GM23248 (cell line): ENCODE results near the gene SPACA4. TPM values are rescaled to one million over a fixed set of nuclear protein-coding genes. Genes with fewer than 3 reads are reported as not detected.

Experiments
- DNase-seq: peaks from one replicate; pipeline ENCODE4 v3.0.0-alpha.2; 2015
- H2AFZ ChIP-seq: fragments of 200-600 bp; sonication (generic); 2 replicates; pipeline ENCODE4 v1.6.1; 2016; ENCODE audit warnings: antibody characterized with exemption
- H3F3A ChIP-seq: fragments of 200-600 bp; sonication (generic); 2 replicates; pipeline ENCODE4 v1.6.1; 2016; ENCODE audit warnings: mild to moderate bottlenecking, antibody characterized with exemption, mixed run types; ENCODE audit not compliant: insufficient read depth
- H3K27ac ChIP-seq: fragments of 200-600 bp; sonication (generic); 2 replicates; pipeline ENCODE4 v1.5.1; 2016; ENCODE audit warnings: mild to moderate bottlenecking
- H3K27me3 ChIP-seq: fragments of 200-600 bp; sonication (generic); replicated peaks from 2 replicates; pipeline ENCODE4 v1.6.1; 2016; ENCODE audit warnings: mild to moderate bottlenecking; ENCODE audit not compliant: insufficient read depth
- H3K36me3 ChIP-seq: fragments of 200-600 bp; sonication (generic); 2 replicates; pipeline ENCODE4 v1.6.1; 2016; ENCODE audit warnings: low read depth, mild to moderate bottlenecking
- H3K4me1 ChIP-seq: fragments of 200-600 bp; sonication (generic); 2 replicates; pipeline ENCODE4 v1.6.1; 2016; ENCODE audit warnings: mild to moderate bottlenecking; ENCODE audit not compliant: insufficient read depth
- H3K4me2 ChIP-seq: fragments of 200-600 bp; sonication (generic); one replicate; pipeline ENCODE4 v1.6.1; 2016; ENCODE audit warnings: mild to moderate bottlenecking; ENCODE audit not compliant: unreplicated experiment
- H3K4me3 ChIP-seq: fragments of 200-600 bp; sonication (generic); 2 replicates; pipeline ENCODE4 v1.5.1; 2016; ENCODE audit warnings: mild to moderate bottlenecking
- H3K79me2 ChIP-seq: fragments of 200-600 bp; sonication (generic); 2 replicates; pipeline ENCODE4 v1.6.1; 2016; ENCODE audit warnings: mild to moderate bottlenecking; ENCODE audit not compliant: insufficient read depth
- H3K9ac ChIP-seq: fragments of 200-600 bp; sonication (generic); 2 replicates; pipeline ENCODE4 v1.6.1; 2016; ENCODE audit warnings: mild to moderate bottlenecking
- H3K9me2 ChIP-seq: fragments of 200-600 bp; sonication (generic); 2 replicates; pipeline ENCODE4 v1.6.1; 2016; ENCODE audit warnings: mixed run types, mild to moderate bottlenecking, moderate library complexity; ENCODE audit not compliant: insufficient read depth
- H3K9me3 ChIP-seq: fragments of 200-600 bp; sonication (generic); one replicate; pipeline ENCODE4 v1.6.1; 2017; ENCODE audit warnings: low read depth
- H4K20me1 ChIP-seq: fragments of 200-600 bp; sonication (generic); 2 replicates; pipeline ENCODE4 v1.6.0; 2016; ENCODE audit not compliant: insufficient read depth
- EZH2 ChIP-seq: fragments of 200-600 bp; sonication (generic); IDR thresholded peaks from 2 replicates; pipeline ENCODE4 v1.6.1; 2018; ENCODE audit warnings: antibody characterized with exemption, mild to moderate bottlenecking; ENCODE audit not compliant: insufficient read depth, poor library complexity, severe bottlenecking
- EZH2phosphoT487 ChIP-seq: fragments of 200-600 bp; sonication (generic); IDR thresholded peaks from 2 replicates; pipeline ENCODE4 v1.6.1; 2018; ENCODE audit warnings: antibody characterized with exemption, moderate library complexity, mild to moderate bottlenecking, low read depth; ENCODE audit not compliant: insufficient read depth
- WGBS, 2 experiments: methylation state at CpG; one replicate each; pipeline ENCODE4 v1.1.6; 2015 to 2017; ENCODE audit warnings: low lambda C conversion rate in 2 of 2, low coverage in 1 of 2; ENCODE audit errors: missing lambda C conversion rate in 2 of 2; 5-methylcytosine and 5-hydroxymethylcytosine counted together
- in situ Hi-C: fragments of 300-500 bp; cut with MboI; formaldehyde crosslinking; loops from 2 replicates; pipeline ENCODE4 v1.15.0; 2020
- polyA plus RNA-seq: library from polyadenylated mRNA; unstranded; fragments of >200 nt; fragmentation: Nextera tagmentation; extraction: Ambion mirVana; gene quantifications from 2 replicates; pipeline ENCODE4 v1.2.1, GENCODE V29; 2016
- total RNA-seq: library from RNA; depleted of rRNA; stranded (reverse); fragments of >200 nt; shearing (Covaris generic); gene quantifications from 2 replicates; pipeline ENCODE4 v1.2.3, GENCODE V29; 2014

SPACA4 gene
- total and polyA plus RNA-seq, 2 experiments from 2014 or later: not detected

GRCh38 chr19:48632692-48633147 is 26.2 kb downstream of the SPACA4 start:
- Histone ChIP-seq H3K36me3 (no peaks in the 10 kb centered on the region), H4K20me1 (no peaks in the 10 kb centered on the region), H2AFZ (no peak overlapping the region), H3K9me2 (no peaks in the 10 kb centered on the region), H3K9ac (peak overlapping the region; percentile 72; the same call in 1 of the 2 replicates), H3K9me3 (no peaks in the 10 kb centered on the region), H3K4me1 (peaks cover 35% of the 10 kb centered on the region), H3K27ac (peak overlapping the region; percentile 47), H3K4me2 (no peak overlapping the region), H3F3A (peaks cover 24% of the 10 kb centered on the region), H3K27me3 (no peaks in the 10 kb centered on the region), H3K4me3 (no peak overlapping the region), H3K79me2 (no peaks in the 10 kb centered on the region)
- DNase-seq: peak; percentile 71
- in situ Hi-C loops: no loop called here
- TF ChIP-seq EZH2 (no peak), EZH2phosphoT487 (no peak)

GRCh38 chr19:48633148-48634035 is 26.9 kb downstream of the SPACA4 start:
- Histone ChIP-seq H3K36me3 (no peaks in the 10 kb centered on the region), H3K27ac (peak overlapping the region; percentile 66), H3K27me3 (no peaks in the 10 kb centered on the region), H3K4me3 (no peak overlapping the region), H3K9ac (peak overlapping the region; percentile 72), H3K4me1 (peaks cover 36% of the 10 kb centered on the region), H2AFZ (peak overlapping the region; percentile 74), H3K4me2 (peak overlapping the region; percentile 90), H3K79me2 (no peaks in the 10 kb centered on the region), H4K20me1 (no peaks in the 10 kb centered on the region), H3K9me3 (no peaks in the 10 kb centered on the region), H3K9me2 (no peaks in the 10 kb centered on the region), H3F3A (peaks cover 24% of the 10 kb centered on the region)
- in situ Hi-C loops: no loop called here
- peak; percentile 52 for DNase-seq
- WGBS, 2 experiments: 68 to 72% methylated on average over 22 of the region's 22 CpGs
- TF ChIP-seq EZH2: no peak
- no peak for TF ChIP-seq EZH2phosphoT487

- peak overlapping the region; percentile 71 for H3K4me3 ChIP-seq
- peak overlapping the region; percentile 66 for H3K27ac ChIP-seq
- peak overlapping the region; percentile 90 for H3K4me2 ChIP-seq
- WGBS, 2 experiments: 34 to 36% methylated on average over 7 of the region's 7 CpGs
- H3K36me3 ChIP-seq: no peaks in the 10 kb centered on the region
- DNase-seq: no peak
- H4K20me1 ChIP-seq: no peaks in the 10 kb centered on the region
- peaks cover 38% of the 10 kb centered on the region for H3K4me1 ChIP-seq
- TF ChIP-seq EZH2 (no peak), EZH2phosphoT487 (no peak)
- H2AFZ ChIP-seq: peak overlapping the region; percentile 74
- in situ Hi-C loops: no loop called here
- H3K9me3 ChIP-seq: no peaks in the 10 kb centered on the region
- H3F3A ChIP-seq: peaks cover 24% of the 10 kb centered on the region
- no peaks in the 10 kb centered on the region for H3K9me2 ChIP-seq
- no peaks in the 10 kb centered on the region for H3K79me2 ChIP-seq
- peak overlapping the region; percentile 72 for H3K9ac ChIP-seq
- no peaks in the 10 kb centered on the region for H3K27me3 ChIP-seq
These were observed 27.4 kb downstream of the SPACA4 start for GRCh38 chr19:48634036-48634342.

GRCh38 chr19:48634424-48635262 is 28.1 kb downstream of the SPACA4 start:
- Histone ChIP-seq H3K9me3 (no peaks in the 10 kb centered on the region), H3K4me3 (peak overlapping the region; percentile 71), H3K4me2 (peak overlapping the region; percentile 90), H4K20me1 (no peaks in the 10 kb centered on the region), H3K79me2 (no peaks in the 10 kb centered on the region), H3K27me3 (no peaks in the 10 kb centered on the region), H3K4me1 (peaks cover 38% of the 10 kb centered on the region), H3F3A (peaks cover 24% of the 10 kb centered on the region), H2AFZ (peak overlapping the region; percentile 74), H3K9ac (peak overlapping the region; percentile 92), H3K27ac (peak overlapping the region; percentile 66), H3K36me3 (no peaks in the 10 kb centered on the region), H3K9me2 (no peaks in the 10 kb centered on the region)
- WGBS, 2 experiments: 2% methylated on average over 25 to 34 of the region's 37 CpGs
- TF ChIP-seq EZH2 (no peak), EZH2phosphoT487 (no peak)
- DNase-seq: peak; percentile 99
- in situ Hi-C loops: no loop called here
